Esophagus squamous epithelium (tissue), 5 donors: Measurements from ENCODE around the gene NFATC4. TPM values are rescaled to one million over a fixed set of nuclear protein-coding genes. Genes with fewer than 3 reads are reported as not detected.

Source experiments
- DNase-seq: peaks from one replicate; lab custom pipeline; 2025; lab: John Stamatoyannopoulos, UW
- H3K27ac ChIP-seq, 4 donors: fragments of 200-600 bp; sonication (generic); one replicate each; pipeline ENCODE4 v1.5.1; 2016 to 2019; ENCODE audit warnings: mild to moderate bottlenecking in 1 of 4
- H3K27me3 ChIP-seq, 4 donors: fragments of 200-600 bp; sonication (generic); 1 replicate in 3 of 4; 2 replicates in 1 of 4; pipeline versions ENCODE4 v1.5.1 to v1.6.0; 2017 to 2021; ENCODE audit warnings: antibody characterized with exemption in 1 of 4
- H3K36me3 ChIP-seq, 3 donors: fragments of 200-600 bp; sonication (generic); one replicate each; pipeline ENCODE4 v1.5.1; 2016 to 2019
- H3K4me1 ChIP-seq, 3 donors: fragments of 200-600 bp; sonication (generic); one replicate each; pipeline ENCODE4 v1.5.1; 2017 to 2019
- H3K4me3 ChIP-seq, 4 donors: fragments of 200-600 bp; sonication (generic); 1 replicate in 3 of 4; 2 replicates in 1 of 4; pipeline ENCODE4 v1.5.1; 2016 to 2019; ENCODE audit warnings: mild to moderate bottlenecking in 2 of 4, moderate library complexity in 1 of 4
- H3K9me3 ChIP-seq, 3 donors: fragments of 200-600 bp; sonication (generic); one replicate each; pipeline ENCODE4 v1.5.1; 2016 to 2019
- POLR2A ChIP-seq, 4 donors: fragments of 450-650 bp; IDR thresholded peaks; one replicate each; pipeline ENCODE4 v1.6.1; 2017; ENCODE audit warnings: antibody characterized with exemption in 4 of 4, mild to moderate bottlenecking in 4 of 4, moderate library complexity in 3 of 4
- WGBS, 2 donors: methylation state at CpG; one replicate each; pipeline ENCODE4 v1.1.5; 2018; 5-methylcytosine and 5-hydroxymethylcytosine counted together
- intact Hi-C: fragments of 100-400 bp; cut with DNase I; formaldehyde crosslinking; loops from one replicate; pipeline ENCODE4 v1.15.0; 2022
- total RNA-seq, 4 donors: library from RNA; depleted of rRNA; stranded (reverse); fragments of >200 nt; gene quantifications; one replicate each; pipeline ENCODE4 v1.1.0, GENCODE V29; 2016
- TF ChIP-seq, protein P1 (sequence below), 6 experiments: fragments of 450-650 bp in 4 of 6; fragments of 200-600 bp in 2 of 6; sonication (generic) in 2 of 6; IDR thresholded peaks; one replicate each; pipeline ENCODE4 v1.5.1; 2016 to 2019; ENCODE audit warnings: antibody characterized with exemption in 6 of 6, mild to moderate bottlenecking in 4 of 6, moderate library complexity in 4 of 6
- donor health status: DM: yes; HTN: yes; CAD: no.

NFATC4 gene
- total RNA-seq, 4 donors from 2014 or later, result 2.7 to 22.5 (median 9.2) TPM

DNA sequence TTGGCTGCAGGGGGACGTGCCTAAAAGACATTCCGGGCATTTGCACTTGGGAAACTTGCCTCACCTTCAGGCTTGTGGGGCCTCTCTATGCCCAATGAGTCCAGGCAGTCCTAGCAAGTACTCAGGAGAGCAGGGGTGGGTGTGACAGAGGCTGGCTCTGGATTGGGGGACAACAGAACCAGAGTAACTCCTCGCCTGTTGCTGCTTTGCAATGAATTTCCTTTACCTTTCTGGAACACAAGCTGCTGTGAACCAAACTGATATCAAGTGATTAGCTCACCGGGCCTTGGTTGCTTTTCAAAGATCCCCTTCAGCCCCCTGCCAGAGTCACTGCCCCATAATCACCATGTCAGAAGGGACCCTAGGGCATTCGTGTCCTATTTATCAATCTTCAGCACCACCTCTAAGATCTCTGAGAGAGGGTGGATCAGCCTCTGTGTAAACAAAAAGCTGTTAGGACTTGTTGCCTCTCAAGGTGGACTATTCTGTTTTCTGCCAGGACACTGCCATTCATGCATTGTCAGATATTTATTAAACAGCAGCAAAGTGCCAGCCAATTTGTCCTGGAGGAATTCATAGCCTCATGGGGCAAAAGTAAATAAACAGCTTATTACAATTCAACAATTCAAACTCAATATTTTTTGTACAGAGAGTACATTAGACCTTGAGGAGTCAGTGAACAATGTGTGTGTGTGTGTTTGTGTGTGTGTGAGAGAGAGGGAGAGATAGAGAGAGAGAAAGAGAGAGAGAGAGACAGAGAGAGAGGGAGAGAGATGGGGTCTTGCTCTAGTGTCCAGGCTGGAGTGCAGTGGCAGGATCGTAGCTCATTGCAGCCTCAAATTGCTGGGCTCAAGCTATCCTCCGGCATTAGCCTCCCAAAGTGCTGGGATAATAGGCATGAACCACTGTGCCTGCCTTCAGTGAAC lies 11.3 kb downstream of the NFATC4 start:
- no peaks in the 10 kb centered on the region for H3K27me3 ChIP-seq
- no peak for DNase-seq
- intact Hi-C loops, result no loop called here
- H3K4me3 ChIP-seq, result no peak overlapping the region
- peaks cover 0 to 23% (median 0%) of the 10 kb centered on the region in 3 donors for H3K36me3 ChIP-seq
- peak overlapping the region; percentile 21 to 68 (median 48) for H3K27ac ChIP-seq
- no peaks in the 10 kb centered on the region for H3K9me3 ChIP-seq
- TF ChIP-seq, protein P1, sequence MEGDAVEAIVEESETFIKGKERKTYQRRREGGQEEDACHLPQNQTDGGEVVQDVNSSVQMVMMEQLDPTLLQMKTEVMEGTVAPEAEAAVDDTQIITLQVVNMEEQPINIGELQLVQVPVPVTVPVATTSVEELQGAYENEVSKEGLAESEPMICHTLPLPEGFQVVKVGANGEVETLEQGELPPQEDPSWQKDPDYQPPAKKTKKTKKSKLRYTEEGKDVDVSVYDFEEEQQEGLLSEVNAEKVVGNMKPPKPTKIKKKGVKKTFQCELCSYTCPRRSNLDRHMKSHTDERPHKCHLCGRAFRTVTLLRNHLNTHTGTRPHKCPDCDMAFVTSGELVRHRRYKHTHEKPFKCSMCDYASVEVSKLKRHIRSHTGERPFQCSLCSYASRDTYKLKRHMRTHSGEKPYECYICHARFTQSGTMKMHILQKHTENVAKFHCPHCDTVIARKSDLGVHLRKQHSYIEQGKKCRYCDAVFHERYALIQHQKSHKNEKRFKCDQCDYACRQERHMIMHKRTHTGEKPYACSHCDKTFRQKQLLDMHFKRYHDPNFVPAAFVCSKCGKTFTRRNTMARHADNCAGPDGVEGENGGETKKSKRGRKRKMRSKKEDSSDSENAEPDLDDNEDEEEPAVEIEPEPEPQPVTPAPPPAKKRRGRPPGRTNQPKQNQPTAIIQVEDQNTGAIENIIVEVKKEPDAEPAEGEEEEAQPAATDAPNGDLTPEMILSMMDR (IDR thresholded peaks at IDR 0.05), result no peak
- no peak for TF ChIP-seq POLR2A (IDR thresholded peaks at IDR 0.05)
- peaks cover 17 to 65% (median 20%) of the 10 kb centered on the region in 3 donors for H3K4me1 ChIP-seq
- 45 to 63% methylated on average over 5 to 7 of the region's 7 CpGs for WGBS, 2 donors

DNA sequence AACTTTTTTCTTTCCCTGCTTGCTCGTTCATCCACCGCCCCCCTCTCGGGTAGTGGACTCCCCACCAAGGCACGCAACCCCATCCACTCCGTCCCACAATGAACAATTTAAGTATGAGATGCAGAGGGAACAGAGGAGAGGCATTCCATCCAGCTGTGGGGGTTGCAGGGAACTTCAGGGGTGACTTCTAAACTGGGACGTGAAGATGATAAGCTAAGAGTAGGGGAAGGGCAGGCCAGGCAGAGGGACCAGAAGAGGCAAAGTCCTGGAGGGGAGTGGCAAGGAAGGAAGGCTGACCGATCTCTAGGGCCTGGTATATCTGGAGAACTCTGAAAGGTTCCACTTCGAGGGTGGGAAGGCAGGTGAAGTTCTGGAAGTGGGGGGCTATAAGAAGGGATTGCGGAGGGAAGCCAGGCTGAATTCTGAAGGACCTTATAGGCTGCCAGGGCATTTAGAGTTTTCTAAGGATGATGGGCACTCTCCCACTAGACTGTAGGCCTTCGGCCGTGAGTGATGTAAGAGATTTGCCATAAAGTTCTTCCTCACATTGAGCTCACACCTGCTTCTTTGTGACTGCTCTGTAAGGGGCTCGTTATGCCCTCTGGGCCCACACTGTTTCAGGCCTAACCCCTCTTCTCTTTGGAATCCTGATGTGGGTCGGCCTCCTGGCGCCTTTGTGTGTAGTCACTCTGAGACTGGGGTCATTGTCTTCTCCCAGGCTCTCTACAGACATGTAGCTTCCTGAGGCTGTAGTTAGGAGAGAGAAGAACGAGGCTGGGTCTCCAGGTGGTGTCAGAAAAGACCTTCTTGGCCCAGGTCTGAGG lies 12.1 kb downstream of the NFATC4 start:
- Histone ChIP-seq H3K27me3 (no peaks in the 10 kb centered on the region), H3K27ac (peak overlapping the region in 1 of 4 donors; percentile 68), H3K4me3 (no peak overlapping the region), H3K4me1 (peaks cover 17 to 65% (median 20%) of the 10 kb centered on the region in 3 donors), H3K36me3 (peaks cover 0 to 15% (median 0%) of the 10 kb centered on the region in 3 donors), H3K9me3 (no peaks in the 10 kb centered on the region)
- no peak for DNase-seq
- no peak for TF ChIP-seq POLR2A (IDR thresholded peaks at IDR 0.05)
- TF ChIP-seq, protein P1 (IDR thresholded peaks at IDR 0.05), result no peak
- WGBS, 2 donors, result 71 to 84% methylated on average over 14 to 15 of the region's 15 CpGs
- intact Hi-C loops, result no loop called here

DNA sequence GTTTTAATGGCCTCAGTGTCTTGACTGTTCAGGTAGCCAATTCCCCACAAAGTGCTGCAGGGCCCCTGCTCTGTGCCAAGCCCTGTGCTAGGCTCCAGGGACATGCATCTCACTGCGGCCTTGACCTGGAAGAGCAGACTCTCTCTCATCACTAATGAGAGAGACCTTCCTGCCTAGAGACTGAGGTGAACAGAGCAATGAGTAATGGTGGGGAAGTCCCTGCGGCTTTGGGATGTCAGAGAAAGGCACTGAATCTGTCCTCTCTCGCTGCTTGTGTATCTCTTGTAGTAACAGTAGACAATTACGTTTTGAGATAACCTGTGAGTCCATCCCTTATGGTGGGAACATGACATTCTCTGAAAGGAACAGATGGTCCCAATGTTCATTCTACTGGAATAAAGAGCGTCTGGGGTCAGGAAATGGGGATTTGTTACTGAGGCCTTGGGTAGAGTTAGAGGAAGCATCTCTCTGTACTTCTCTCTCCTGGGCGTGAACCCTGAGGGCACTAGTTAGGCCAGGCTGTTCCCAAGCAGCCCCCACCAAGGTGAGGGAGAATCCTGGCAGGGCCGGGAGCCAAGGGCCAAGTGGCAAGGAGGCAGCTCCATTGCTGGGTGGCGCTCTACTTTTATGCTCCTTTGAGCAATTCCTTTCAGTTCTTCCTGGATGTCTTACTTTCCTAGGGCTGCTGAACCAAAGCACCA lies 13.5 kb downstream of the NFATC4 start:
- 41 to 60% methylated on average over 6 to 7 of the region's 8 CpGs for WGBS, 2 donors
- no peaks in the 10 kb centered on the region for H3K9me3 ChIP-seq
- H3K27ac ChIP-seq, result peak overlapping the region in 2 of 4 donors; percentile 13 to 59
- intact Hi-C loops, result no loop called here
- no peak for DNase-seq
- H3K4me1 ChIP-seq, result peaks cover 17 to 61% (median 20%) of the 10 kb centered on the region in 3 donors
- H3K36me3 ChIP-seq, result peaks cover 0 to 4% (median 0%) of the 10 kb centered on the region in 3 donors
- no peaks in the 10 kb centered on the region for H3K27me3 ChIP-seq
- no peak for TF ChIP-seq POLR2A (IDR thresholded peaks at IDR 0.05)
- TF ChIP-seq, protein P1 (IDR thresholded peaks at IDR 0.05), result no peak
- no peak overlapping the region for H3K4me3 ChIP-seq

DNA sequence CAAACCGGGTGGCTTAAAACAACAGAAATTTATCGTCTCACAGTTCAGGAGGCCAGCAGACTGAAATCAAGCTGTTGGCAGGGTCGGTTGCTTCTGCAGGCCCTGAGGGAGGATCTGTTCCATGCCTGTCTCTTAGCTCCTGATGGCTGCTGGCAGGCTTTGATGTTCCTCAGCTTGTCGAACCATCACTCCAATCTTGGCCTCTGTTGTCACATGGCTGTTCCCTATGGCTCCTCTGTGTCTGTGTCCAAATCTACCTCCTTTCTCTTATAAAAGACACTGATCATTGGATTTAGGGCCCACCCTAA lies 14.0 kb downstream of the NFATC4 start:
- Histone ChIP-seq H3K4me1 (peaks cover 17 to 56% (median 20%) of the 10 kb centered on the region in 3 donors), H3K27ac (peak overlapping the region in 2 of 4 donors; percentile 13 to 59), H3K4me3 (no peak overlapping the region), H3K36me3 (no peaks in the 10 kb centered on the region), H3K9me3 (no peaks in the 10 kb centered on the region), H3K27me3 (no peaks in the 10 kb centered on the region)
- DNase-seq, result no peak
- intact Hi-C loops, result no loop called here
- WGBS, 2 donors, result 34 to 54% methylated on average over 4 of the region's 4 CpGs
- no peak for TF ChIP-seq POLR2A (IDR thresholded peaks at IDR 0.05)
- TF ChIP-seq, protein P1 (IDR thresholded peaks at IDR 0.05), result no peak
